LNCaP clone FGC (cell line): ENCODE data around the gene FOXP1.
"Not testable (repeated sequence)": the region's sequence is repeated elsewhere in the genome, so short reads cannot be mapped to it uniquely, and the experiment has no call there.

Experiments used
- DNase-seq: peaks from one replicate; pipeline ENCODE4 v3.0.0-alpha.2; 2011; ENCODE audit warnings: low read depth
- H3K4me3 ChIP-seq: 2 replicates; pipeline ENCODE4 v1.5.1; 2011; ENCODE audit warnings: mild to moderate bottlenecking, low read depth, low read length, control low read depth
- TF ChIP-seq, protein P1 (sequence below): IDR thresholded peaks from 2 replicates; pipeline ENCODE4 v1.5.1; 2012; ENCODE audit warnings: mild to moderate bottlenecking; ENCODE audit not compliant: control insufficient read depth, insufficient read depth; ENCODE audit errors: extremely low read depth

FOXP1 gene

GRCh38 chr3:71329817-71330216, 253.7 kb downstream of the FOXP1 start:
- no peak overlapping the region for H3K4me3 ChIP-seq
- DNase-seq = no peak
- TF ChIP-seq, protein P1, sequence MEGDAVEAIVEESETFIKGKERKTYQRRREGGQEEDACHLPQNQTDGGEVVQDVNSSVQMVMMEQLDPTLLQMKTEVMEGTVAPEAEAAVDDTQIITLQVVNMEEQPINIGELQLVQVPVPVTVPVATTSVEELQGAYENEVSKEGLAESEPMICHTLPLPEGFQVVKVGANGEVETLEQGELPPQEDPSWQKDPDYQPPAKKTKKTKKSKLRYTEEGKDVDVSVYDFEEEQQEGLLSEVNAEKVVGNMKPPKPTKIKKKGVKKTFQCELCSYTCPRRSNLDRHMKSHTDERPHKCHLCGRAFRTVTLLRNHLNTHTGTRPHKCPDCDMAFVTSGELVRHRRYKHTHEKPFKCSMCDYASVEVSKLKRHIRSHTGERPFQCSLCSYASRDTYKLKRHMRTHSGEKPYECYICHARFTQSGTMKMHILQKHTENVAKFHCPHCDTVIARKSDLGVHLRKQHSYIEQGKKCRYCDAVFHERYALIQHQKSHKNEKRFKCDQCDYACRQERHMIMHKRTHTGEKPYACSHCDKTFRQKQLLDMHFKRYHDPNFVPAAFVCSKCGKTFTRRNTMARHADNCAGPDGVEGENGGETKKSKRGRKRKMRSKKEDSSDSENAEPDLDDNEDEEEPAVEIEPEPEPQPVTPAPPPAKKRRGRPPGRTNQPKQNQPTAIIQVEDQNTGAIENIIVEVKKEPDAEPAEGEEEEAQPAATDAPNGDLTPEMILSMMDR = no peak

GRCh38 chr3:71328926-71329325, 254.6 kb downstream of the FOXP1 start:
- DNase-seq = no peak
- TF ChIP-seq, protein P1 = no peak
- H3K4me3 ChIP-seq = no peak overlapping the region

- no peak for DNase-seq
- TF ChIP-seq, protein P1 = no peak
These were observed 255.6 kb downstream of the FOXP1 start for GRCh38 chr3:71327936-71328335.

GRCh38 chr3:71325715-71326114, 257.8 kb downstream of the FOXP1 start:
- DNase-seq = no peak
- TF ChIP-seq, protein P1 = no peak
- no peak overlapping the region for H3K4me3 ChIP-seq

More at GRCh38 chr3:71327936-71328335, 255.6 kb downstream of the FOXP1 start:
- no peak overlapping the region for H3K4me3 ChIP-seq

GRCh38 chr3:71324224-71324623, 259.3 kb downstream of the FOXP1 start:
- not testable (repeated sequence) for DNase-seq, H3K4me3 ChIP-seq

- TF ChIP-seq, protein P1 = no peak
- no peak overlapping the region for H3K4me3 ChIP-seq
- DNase-seq = no peak
These were observed 260.0 kb downstream of the FOXP1 start for GRCh38 chr3:71323558-71323957.

DNA sequence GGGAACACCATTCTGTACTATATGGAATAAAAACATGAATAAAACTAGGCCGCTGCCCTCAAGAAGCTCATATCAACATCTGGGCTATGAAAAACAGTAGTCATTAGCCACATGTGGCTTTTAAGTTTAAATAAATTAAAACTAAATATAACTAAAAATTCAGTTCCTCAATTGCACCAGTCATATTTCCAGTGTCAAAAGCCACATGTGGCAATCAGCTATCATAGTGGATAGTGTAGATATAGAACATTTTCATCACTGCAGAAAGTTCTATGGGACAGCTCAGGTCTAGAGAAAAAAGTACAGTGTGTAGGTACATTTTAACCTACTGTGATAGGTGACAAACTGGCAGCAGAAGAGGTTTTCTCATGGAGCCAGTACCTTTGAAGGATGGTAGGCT, 261.4 kb downstream of the FOXP1 start:
- no peak for DNase-seq
- no peak overlapping the region for H3K4me3 ChIP-seq
- TF ChIP-seq, protein P1 = no peak
